Sigmoid colon (tissue), 7 donors: Measurements from ENCODE around the gene ZNF574. TPM values are rescaled to one million over a fixed set of nuclear protein-coding genes. Genes with fewer than 3 reads are reported as not detected.

Source experiments
- DNase-seq: peaks from one replicate; pipeline ENCODE4 v3.0.0-alpha.2; 2019
- H3K27ac ChIP-seq, 4 donors: fragments of 200-600 bp; sonication (generic); one replicate each; pipeline ENCODE4 v1.5.1; 2016 to 2019; ENCODE audit warnings: mild to moderate bottlenecking in 1 of 4
- H3K27me3 ChIP-seq, 3 donors: fragments of 200-600 bp; sonication (generic); one replicate each; pipeline ENCODE4 v1.5.1; 2019; ENCODE audit warnings: mild to moderate bottlenecking in 1 of 3
- H3K36me3 ChIP-seq, 4 donors: fragments of 200-600 bp; sonication (generic); one replicate each; pipeline ENCODE4 v1.5.1; 2016 to 2019
- H3K4me1 ChIP-seq, 4 donors: fragments of 200-600 bp; sonication (generic); one replicate each; pipeline ENCODE4 v1.5.1; 2017 to 2019
- H3K4me3 ChIP-seq, 4 donors: fragments of 200-600 bp; sonication (generic); one replicate each; pipeline ENCODE4 v1.5.1; 2017 to 2019; ENCODE audit warnings: mild to moderate bottlenecking in 2 of 4, moderate library complexity in 1 of 4
- H3K9me3 ChIP-seq, 4 donors: fragments of 200-600 bp in 3 of 4; sonication (generic) in 3 of 4; one replicate each; pipeline versions ENCODE4 v1.5.1 to v1.6.1; 2013 to 2019
- CTCF ChIP-seq, 4 experiments: fragments of 450-650 bp in 3 of 4; fragments of 200-600 bp in 1 of 4; IDR thresholded peaks; one replicate each; pipeline ENCODE4 v1.5.1; 2016 to 2019; ENCODE audit warnings: antibody characterized with exemption in 4 of 4, mild to moderate bottlenecking in 3 of 4, moderate library complexity in 2 of 4
- EP300 ChIP-seq, 4 donors: sonication (generic); formaldehyde crosslinking; IDR thresholded peaks; one replicate each; pipeline ENCODE4 v1.6.1; 2017; ENCODE audit warnings: antibody characterized with exemption in 4 of 4
- POLR2A ChIP-seq, 2 donors: fragments of 450-650 bp; IDR thresholded peaks; one replicate each; pipeline ENCODE4 v1.6.1; 2016; ENCODE audit warnings: antibody characterized with exemption in 2 of 2, mild to moderate bottlenecking in 2 of 2, moderate library complexity in 2 of 2
- POLR2AphosphoS5 ChIP-seq, 4 donors: sonication (generic); formaldehyde crosslinking; IDR thresholded peaks; one replicate each; pipeline ENCODE4 v1.6.1; 2017; ENCODE audit warnings: antibody characterized with exemption in 4 of 4
- WGBS, 2 donors: extraction: QIAGEN DNeasy Blood & Tissue Kit; methylation state at CpG; one replicate each; pipeline ENCODE4 v1.1.7; 2013; 5-methylcytosine and 5-hydroxymethylcytosine counted together
- intact Hi-C: fragments of 100-400 bp; cut with DNase I; formaldehyde crosslinking; loops from one replicate; pipeline ENCODE4 v1.15.1; 2023
- polyA plus RNA-seq, 3 donors: library from polyadenylated mRNA; stranded (reverse); fragments of 200-250 nt; gene quantifications; one replicate each; pipeline ENCODE4 v1.2.3, GENCODE V29; 2013
- total RNA-seq, 4 donors: library from RNA; depleted of rRNA; stranded (reverse); fragments of >200 nt; gene quantifications; one replicate each; pipeline ENCODE4 v1.1.0, GENCODE V29; 2016
- donor health status: healthy with polysubstance abuse.
- donor health status: Bipolar disorder and iron deficiency.
- donor health status: healthy.

ZNF574 gene
- total and polyA plus RNA-seq, 7 donors = 3.0 to 14.6 (median 12.5) TPM

GRCh38 chr19:42078538-42079275 is 2.7 kb downstream of the ZNF574 start:
- no peak overlapping the region for H3K27ac ChIP-seq
- 67 to 82% methylated on average over 15 of the region's 15 CpGs for WGBS, 2 donors
- no peak for DNase-seq
- no peaks in the 10 kb centered on the region for H3K27me3 ChIP-seq
- peaks cover 16 to 47% (median 30%) of the 10 kb centered on the region in 4 donors for H3K36me3 ChIP-seq
- no peak overlapping the region for H3K4me3 ChIP-seq
- H3K4me1 ChIP-seq = peaks cover 0 to 28% (median 22%) of the 10 kb centered on the region in 4 donors
- no peaks in the 10 kb centered on the region for H3K9me3 ChIP-seq
- TF ChIP-seq POLR2A (IDR thresholded peaks at IDR 0.05) = no peak
- TF ChIP-seq EP300 (IDR thresholded peaks at IDR 0.05) = no peak
- TF ChIP-seq POLR2AphosphoS5 (IDR thresholded peaks at IDR 0.05) = no peak
- TF ChIP-seq CTCF (IDR thresholded peaks at IDR 0.05) = no peak
- intact Hi-C loops = no loop called here

DNA sequence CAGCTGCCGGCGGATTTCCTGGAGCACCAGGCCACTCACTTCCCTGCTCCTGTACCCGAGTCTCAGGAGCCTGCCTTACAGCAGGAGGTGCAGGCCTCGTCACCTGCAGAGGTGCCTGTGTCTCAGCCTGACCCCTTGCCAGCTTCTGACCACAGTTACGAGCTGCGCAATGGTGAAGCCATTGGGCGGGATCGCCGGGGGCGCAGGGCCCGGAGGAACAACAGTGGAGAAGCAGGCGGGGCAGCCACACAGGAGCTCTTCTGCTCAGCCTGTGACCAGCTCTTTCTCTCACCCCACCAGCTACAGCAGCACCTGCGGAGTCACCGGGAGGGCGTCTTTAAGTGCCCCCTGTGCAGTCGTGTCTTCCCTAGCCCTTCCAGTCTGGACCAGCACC is 3.3 kb downstream of the ZNF574 start:
- TF ChIP-seq POLR2AphosphoS5 (IDR thresholded peaks at IDR 0.05) (no peak), CTCF (IDR thresholded peaks at IDR 0.05) (no peak), EP300 (IDR thresholded peaks at IDR 0.05) (no peak), POLR2A (IDR thresholded peaks at IDR 0.05) (no peak)
- Histone ChIP-seq H3K27me3 (no peaks in the 10 kb centered on the region), H3K9me3 (no peaks in the 10 kb centered on the region), H3K4me1 (peaks cover 0 to 28% (median 22%) of the 10 kb centered on the region in 4 donors), H3K27ac (no peak overlapping the region), H3K4me3 (no peak overlapping the region), H3K36me3 (peaks cover 16 to 51% (median 30%) of the 10 kb centered on the region in 4 donors)
- DNase-seq = no peak
- intact Hi-C loops = no loop called here
- 84 to 91% methylated on average over 16 of the region's 16 CpGs for WGBS, 2 donors

- no peaks in the 10 kb centered on the region for H3K9me3 ChIP-seq
- peaks cover 0 to 21% (median 15%) of the 10 kb centered on the region in 4 donors for H3K4me1 ChIP-seq
- 93 to 95% methylated on average over 44 of the region's 44 CpGs for WGBS, 2 donors
- intact Hi-C loops = no loop called here
- TF ChIP-seq POLR2A (IDR thresholded peaks at IDR 0.05) (no peak), EP300 (IDR thresholded peaks at IDR 0.05) (no peak), POLR2AphosphoS5 (IDR thresholded peaks at IDR 0.05) (no peak), CTCF (IDR thresholded peaks at IDR 0.05) (no peak)
- H3K27me3 ChIP-seq = no peaks in the 10 kb centered on the region
- no peak overlapping the region for H3K27ac ChIP-seq
- peaks cover 16 to 51% (median 30%) of the 10 kb centered on the region in 4 donors for H3K36me3 ChIP-seq
- no peak for DNase-seq
- no peak overlapping the region for H3K4me3 ChIP-seq
Observed at GRCh38 chr19:42079886-42080763, 4.2 kb downstream of the ZNF574 start.

DNA sequence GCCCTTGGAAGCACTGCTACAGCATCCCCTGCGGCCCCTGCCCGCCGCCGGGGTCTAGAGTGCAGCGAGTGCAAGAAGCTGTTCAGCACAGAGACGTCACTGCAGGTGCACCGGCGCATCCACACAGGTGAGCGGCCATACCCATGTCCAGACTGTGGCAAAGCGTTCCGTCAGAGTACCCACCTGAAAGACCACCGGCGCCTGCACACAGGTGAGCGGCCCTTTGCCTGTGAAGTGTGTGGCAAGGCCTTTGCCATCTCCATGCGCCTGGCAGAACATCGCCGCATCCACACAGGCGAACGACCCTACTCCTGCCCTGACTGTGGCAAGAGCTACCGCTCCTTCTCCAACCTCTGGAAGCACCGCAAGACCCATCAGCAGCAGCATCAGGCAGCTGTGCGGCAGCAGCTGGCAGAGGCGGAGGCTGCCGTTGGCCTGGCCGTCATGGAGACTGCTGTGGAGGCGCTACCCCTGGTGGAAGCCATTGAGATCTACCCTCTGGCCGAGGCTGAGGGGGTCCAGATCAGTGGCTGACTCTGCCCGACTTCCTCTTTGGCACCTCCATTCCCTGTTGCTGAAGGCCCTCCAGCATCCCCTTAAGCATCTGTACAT is 4.9 kb downstream of the ZNF574 start:
- intact Hi-C loops = no loop called here

More for the DNA sequence above, 4.9 kb downstream of the ZNF574 start:
- no peak overlapping the region for H3K27ac ChIP-seq
- H3K4me3 ChIP-seq = no peak overlapping the region
- no peak for DNase-seq
- peaks cover 0 to 19% (median 13%) of the 10 kb centered on the region in 4 donors for H3K4me1 ChIP-seq
- no peak for TF ChIP-seq CTCF (IDR thresholded peaks at IDR 0.05)
- TF ChIP-seq EP300 (IDR thresholded peaks at IDR 0.05) = no peak
- no peak for TF ChIP-seq POLR2AphosphoS5 (IDR thresholded peaks at IDR 0.05)
- no peak for TF ChIP-seq POLR2A (IDR thresholded peaks at IDR 0.05)
- H3K9me3 ChIP-seq = no peaks in the 10 kb centered on the region
- H3K36me3 ChIP-seq = peaks cover 16 to 51% (median 30%) of the 10 kb centered on the region in 4 donors
- WGBS, 2 donors = 91 to 95% methylated on average over 28 of the region's 28 CpGs
- H3K27me3 ChIP-seq = no peaks in the 10 kb centered on the region
